HL-60 (cell line): Measurements from ENCODE around the gene EMP3.
"Not testable (repeated sequence)": the region's sequence is repeated elsewhere in the genome, so short reads cannot be mapped to it uniquely, and the experiment has no call there.

Source experiments
- DNase-seq, 2 experiments: peaks; one replicate each; pipeline ENCODE4 v3.0.0-alpha.2; 2010 to 2020; ENCODE audit warnings: low read depth in 1 of 2, low spot score in 1 of 2
- H3K27ac ChIP-seq: fragments of 250-450 bp; sonication (Bioruptor Pico); replicated peaks from 2 replicates; pipeline ENCODE4 v1.5.1; 2020; ENCODE audit warnings: mild to moderate bottlenecking, moderate library complexity
- H3K27me3 ChIP-seq: fragments of 250-450 bp; sonication (Bioruptor Pico); 2 replicates; pipeline ENCODE4 v1.5.1; 2021; ENCODE audit warnings: mild to moderate bottlenecking, moderate library complexity; ENCODE audit not compliant: insufficient read depth, poor library complexity, severe bottlenecking
- H3K4me3 ChIP-seq: replicated peaks from 2 replicates; pipeline ENCODE4 v1.5.1; 2011; ENCODE audit warnings: mild to moderate bottlenecking, control low read depth, low read length; ENCODE audit not compliant: insufficient read depth
- GABPA ChIP-seq: IDR thresholded peaks from 2 replicates; pipeline ENCODE4 v1.6.1; 2012; ENCODE audit warnings: low read depth
- POLR2AphosphoS5 ChIP-seq: IDR thresholded peaks from 2 replicates; pipeline ENCODE4 v1.6.1; 2012; ENCODE audit warnings: low read depth
- REST ChIP-seq: IDR thresholded peaks from 2 replicates; pipeline ENCODE4 v1.6.1; 2012; ENCODE audit warnings: low read depth; ENCODE audit not compliant: insufficient replicate concordance
- SPI1 ChIP-seq: IDR thresholded peaks from 2 replicates; pipeline ENCODE4 v1.6.1; 2012; ENCODE audit warnings: low read depth, mild to moderate bottlenecking, borderline replicate concordance
- TF ChIP-seq, protein P1 (sequence below): IDR thresholded peaks from one replicate; pipeline ENCODE4 v1.5.1; 2011; ENCODE audit warnings: low read length, control low read depth, inconsistent platforms; ENCODE audit not compliant: insufficient read depth

EMP3 gene

GRCh38 chr19:48284896-48285295, 40.5 kb upstream of the EMP3 start:
- no peak for DNase-seq
- no peaks in the 10 kb centered on the region for H3K27me3 ChIP-seq
- TF ChIP-seq, protein P1, sequence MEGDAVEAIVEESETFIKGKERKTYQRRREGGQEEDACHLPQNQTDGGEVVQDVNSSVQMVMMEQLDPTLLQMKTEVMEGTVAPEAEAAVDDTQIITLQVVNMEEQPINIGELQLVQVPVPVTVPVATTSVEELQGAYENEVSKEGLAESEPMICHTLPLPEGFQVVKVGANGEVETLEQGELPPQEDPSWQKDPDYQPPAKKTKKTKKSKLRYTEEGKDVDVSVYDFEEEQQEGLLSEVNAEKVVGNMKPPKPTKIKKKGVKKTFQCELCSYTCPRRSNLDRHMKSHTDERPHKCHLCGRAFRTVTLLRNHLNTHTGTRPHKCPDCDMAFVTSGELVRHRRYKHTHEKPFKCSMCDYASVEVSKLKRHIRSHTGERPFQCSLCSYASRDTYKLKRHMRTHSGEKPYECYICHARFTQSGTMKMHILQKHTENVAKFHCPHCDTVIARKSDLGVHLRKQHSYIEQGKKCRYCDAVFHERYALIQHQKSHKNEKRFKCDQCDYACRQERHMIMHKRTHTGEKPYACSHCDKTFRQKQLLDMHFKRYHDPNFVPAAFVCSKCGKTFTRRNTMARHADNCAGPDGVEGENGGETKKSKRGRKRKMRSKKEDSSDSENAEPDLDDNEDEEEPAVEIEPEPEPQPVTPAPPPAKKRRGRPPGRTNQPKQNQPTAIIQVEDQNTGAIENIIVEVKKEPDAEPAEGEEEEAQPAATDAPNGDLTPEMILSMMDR: no peak
- no peak for TF ChIP-seq POLR2AphosphoS5
- H3K4me3 ChIP-seq: no peak overlapping the region
- no peak overlapping the region for H3K27ac ChIP-seq

GRCh38 chr19:48287748-48288147, 37.6 kb upstream of the EMP3 start:
- Histone ChIP-seq H3K4me3 (no peak overlapping the region), H3K27me3 (no peaks in the 10 kb centered on the region), H3K27ac (no peak overlapping the region)
- DNase-seq: no peak
- no peak for TF ChIP-seq REST
- no peak for TF ChIP-seq POLR2AphosphoS5
- TF ChIP-seq, protein P1: no peak
- no peak for TF ChIP-seq SPI1
- no peak for TF ChIP-seq GABPA

DNA sequence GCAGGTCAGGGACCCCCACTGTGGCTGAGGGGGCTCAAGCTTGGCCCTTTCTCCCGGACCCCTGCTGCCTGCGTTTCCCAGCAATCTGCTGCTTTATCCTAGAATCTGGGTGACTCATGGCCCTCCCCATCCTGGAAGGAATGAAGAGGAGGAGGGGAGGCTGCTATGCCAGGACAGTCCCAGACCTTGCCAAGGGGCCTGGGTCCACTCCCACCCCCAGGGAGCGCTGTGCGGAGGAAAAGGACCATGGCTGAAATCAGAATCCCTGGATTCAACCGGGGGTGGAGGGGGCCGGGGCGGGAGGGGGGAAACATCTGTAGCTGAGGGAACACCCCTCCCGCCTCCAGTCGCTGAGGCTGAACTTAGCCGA, 35.0 kb upstream of the EMP3 start:
- TF ChIP-seq REST (no peak), SPI1 (no peak), POLR2AphosphoS5 (no peak), GABPA (no peak)
- TF ChIP-seq, protein P1: no peak
- H3K27me3 ChIP-seq: no peaks in the 10 kb centered on the region
- no peak overlapping the region for H3K4me3 ChIP-seq
- no peak overlapping the region for H3K27ac ChIP-seq
- no peak for DNase-seq

DNA sequence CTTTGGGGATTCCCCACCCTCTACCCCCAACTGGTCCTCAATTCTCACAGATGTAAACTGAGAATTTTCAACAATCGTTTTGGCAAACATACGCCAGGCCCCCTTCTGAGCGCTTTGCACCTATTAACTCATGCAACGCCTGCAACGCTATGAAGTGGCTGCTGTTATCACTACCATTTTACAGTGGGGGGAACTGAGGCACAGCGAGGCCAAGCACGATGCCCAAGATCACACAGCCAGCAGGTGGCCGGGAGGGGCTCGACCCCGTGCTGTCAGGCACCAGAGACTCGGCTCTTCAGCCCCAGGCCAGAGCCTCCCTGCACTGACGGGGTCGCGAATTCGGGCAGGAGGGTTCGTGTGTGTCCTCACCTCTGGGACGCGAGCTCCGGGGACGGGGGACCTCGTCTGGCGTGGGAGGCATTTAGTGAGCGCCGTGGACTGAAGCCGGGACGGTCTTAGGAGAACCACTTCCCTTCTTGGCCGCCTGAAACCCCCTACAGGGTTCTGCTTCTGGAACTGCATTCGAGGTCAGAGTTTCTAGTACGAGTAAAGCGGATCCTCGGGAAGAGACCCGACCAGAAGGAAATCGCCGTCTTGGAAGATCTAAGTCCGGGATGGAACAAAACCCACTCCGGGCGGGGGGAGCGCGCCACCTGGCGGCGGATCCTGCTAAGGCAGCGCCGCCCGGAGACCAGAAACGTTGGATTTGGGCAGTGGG, 34.4 kb upstream of the EMP3 start:
- Histone ChIP-seq H3K4me3 (peak overlapping the region; percentile 44), H3K27ac (no peak overlapping the region), H3K27me3 (no peaks in the 10 kb centered on the region)
- peak; percentile 37; the same call in 1 of the 2 replicates for TF ChIP-seq SPI1
- TF ChIP-seq REST: no peak
- TF ChIP-seq, protein P1: peak; percentile 89
- peak; percentile 40 to 45 for DNase-seq

DNA sequence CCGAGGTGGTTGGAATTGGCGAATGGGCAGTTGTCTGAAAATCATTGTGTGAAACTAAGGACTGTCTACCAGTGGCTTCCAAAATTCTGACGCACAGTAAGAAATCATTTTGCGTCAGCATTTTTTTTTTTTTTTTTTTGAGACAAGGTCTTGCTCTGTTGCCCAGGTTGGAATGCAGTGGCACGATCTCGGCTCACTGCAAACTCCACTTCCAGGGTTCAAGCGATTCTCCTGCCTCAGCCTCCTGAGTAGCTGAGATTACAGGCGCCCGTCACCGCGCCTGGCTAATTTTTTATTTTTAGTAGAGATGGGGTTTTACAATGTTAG, 33.9 kb upstream of the EMP3 start:
- not testable (repeated sequence) for H3K27me3 ChIP-seq, H3K4me3 ChIP-seq, DNase-seq, H3K27ac ChIP-seq
